Stimulated activated CD8-positive, alpha-beta memory T cell treated with anti-CD3 and anti-CD28 coated beads, Interleukin-7, amount 100 ng/mL, for 4 hours (primary cell): ENCODE measurements around the gene FBXL17.
"Not testable (repeated sequence)": the region's sequence is repeated elsewhere in the genome, so short reads cannot be mapped to it uniquely, and the experiment has no call there.

Experiments
- DNase-seq, 2 donors: peaks; one replicate each; pipeline ENCODE4 v3.0.0-alpha.2; 2020; ENCODE audit warnings: low read depth in 2 of 2

FBXL17 gene

DNA sequence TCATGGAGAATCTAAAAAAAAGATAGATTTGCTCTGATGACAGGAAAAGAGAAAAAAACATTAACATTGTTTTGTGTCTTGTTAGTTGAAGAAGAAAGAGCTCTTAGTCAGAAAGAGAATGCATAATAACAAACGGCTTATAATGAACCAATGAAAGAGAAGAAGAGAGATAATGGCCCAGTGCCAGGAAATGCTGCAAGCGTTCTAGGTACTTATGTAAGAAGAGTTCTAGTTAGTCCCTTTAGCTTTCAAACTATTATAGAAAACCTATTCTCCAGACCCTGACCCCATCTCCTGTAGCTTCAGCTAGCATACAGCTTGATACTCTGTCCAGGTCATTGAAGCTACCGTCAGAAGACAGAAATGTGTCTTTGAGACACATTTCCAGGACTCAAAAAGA lies 70.2 kb downstream of the FBXL17 start:
- DNase-seq: no peak

GRCh38 chr5:108303611-108304010 lies 78.3 kb downstream of the FBXL17 start:
- DNase-seq: no peak

GRCh38 chr5:108303086-108303485 lies 78.8 kb downstream of the FBXL17 start:
- DNase-seq: no peak

GRCh38 chr5:108297042-108297601 lies 84.8 kb downstream of the FBXL17 start:
- DNase-seq: no peak

DNA sequence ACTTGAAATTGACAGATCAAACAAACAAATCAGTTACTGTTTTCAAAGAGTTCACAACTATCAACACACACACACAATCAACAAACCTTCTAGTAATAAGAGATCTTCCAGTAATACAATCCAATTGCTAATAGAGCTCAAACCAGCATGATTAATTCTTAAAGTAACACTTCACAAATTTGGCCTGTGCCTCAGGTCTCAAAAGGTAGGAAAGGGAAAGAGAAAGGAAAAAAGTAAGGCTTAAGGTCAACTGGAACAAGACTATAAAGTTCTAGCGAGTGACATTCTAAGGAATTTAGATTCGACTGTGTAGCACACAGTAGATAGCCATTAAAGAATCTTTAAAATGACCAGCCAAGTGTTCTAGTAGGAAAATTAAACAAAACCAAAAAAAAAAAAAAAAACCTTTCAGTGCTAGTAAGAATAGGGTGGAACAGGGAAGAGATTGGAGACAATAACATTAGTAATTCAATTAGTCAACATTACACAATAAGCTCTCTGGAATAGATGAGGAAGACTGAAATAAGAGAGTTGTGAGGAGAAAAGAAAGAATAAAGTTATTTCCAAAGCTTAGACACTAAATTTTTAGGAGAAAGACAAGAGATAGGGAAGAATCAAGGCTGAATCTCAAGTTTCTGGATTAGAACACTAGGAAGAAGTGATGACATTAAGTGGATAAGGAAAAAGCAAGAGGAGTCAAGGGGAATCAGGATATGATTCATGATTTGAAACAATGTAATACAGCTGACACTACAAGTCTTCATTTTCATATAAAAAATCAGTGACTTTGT lies 86.1 kb downstream of the FBXL17 start:
- DNase-seq: no peak

GRCh38 chr5:108280960-108281569 lies 100.8 kb downstream of the FBXL17 start:
- DNase-seq: no peak

GRCh38 chr5:108280248-108280647 lies 101.7 kb downstream of the FBXL17 start:
- DNase-seq: no peak

- DNase-seq: no peak
Observed at GRCh38 chr5:108278285-108279240, 103.3 kb downstream of the FBXL17 start.

- no peak for DNase-seq
Observed at GRCh38 chr5:108276187-108277050, 105.5 kb downstream of the FBXL17 start.

DNA sequence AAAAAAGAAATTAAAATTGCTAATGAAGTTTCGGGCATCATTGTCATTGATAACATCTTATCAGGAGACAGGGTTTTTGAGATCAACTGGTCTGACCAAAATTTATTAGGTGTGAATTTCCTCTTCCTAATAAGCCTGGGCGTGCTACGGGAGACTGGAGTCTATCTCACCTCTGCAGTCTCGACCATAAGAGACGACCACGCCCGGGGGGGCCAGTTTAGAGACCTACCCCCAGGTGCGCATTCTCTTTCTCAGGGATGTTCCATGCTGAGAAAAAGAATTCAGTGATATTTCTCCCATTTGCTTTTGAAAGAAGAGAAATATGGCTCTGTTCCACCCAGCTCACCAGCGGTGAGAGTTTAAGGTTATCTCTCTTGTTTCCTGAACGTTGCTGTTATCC lies 107.8 kb downstream of the FBXL17 start:
- DNase-seq: not testable (repeated sequence)

GRCh38 chr5:108271127-108271526 lies 110.8 kb downstream of the FBXL17 start:
- DNase-seq: no peak

DNA sequence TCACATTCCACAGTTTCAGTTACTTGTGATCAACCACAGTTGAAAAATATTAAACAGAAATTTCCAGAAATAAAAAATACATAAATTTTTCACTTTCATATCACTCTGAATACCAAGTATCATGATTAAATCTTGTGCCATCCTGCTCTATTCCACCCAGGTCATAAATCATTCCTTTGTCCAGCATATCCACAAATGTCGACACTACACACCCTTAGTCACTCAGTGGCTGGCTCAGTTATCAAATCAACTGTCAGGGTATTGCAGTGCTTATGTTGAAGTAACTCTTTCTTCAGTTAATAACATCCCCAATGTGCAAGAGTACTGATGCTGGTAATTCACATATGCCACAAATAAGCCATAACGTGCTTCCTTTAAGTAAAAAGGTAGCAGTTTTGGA lies 115.7 kb downstream of the FBXL17 start:
- no peak for DNase-seq

DNA sequence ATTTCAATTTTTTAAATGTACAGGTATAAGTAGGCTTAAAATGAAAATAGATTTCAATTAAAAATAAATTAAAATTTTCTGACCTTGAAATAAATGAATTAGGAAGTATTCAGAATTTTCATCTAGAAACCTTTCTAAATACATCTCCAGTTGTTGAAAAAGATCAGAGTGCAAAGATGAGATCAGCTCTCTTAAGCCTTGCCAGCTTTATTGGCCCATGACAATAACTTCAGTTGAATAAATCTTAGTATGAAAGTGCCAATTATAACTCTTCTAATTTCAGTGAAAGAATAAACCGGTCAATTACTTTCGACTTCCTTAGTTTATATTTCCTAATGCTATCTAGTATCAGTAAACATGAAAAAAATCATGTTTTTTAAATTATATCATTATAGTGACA lies 117.4 kb downstream of the FBXL17 start:
- no peak for DNase-seq

- DNase-seq: no peak
Observed at GRCh38 chr5:108263338-108263737, 118.6 kb downstream of the FBXL17 start.

DNA sequence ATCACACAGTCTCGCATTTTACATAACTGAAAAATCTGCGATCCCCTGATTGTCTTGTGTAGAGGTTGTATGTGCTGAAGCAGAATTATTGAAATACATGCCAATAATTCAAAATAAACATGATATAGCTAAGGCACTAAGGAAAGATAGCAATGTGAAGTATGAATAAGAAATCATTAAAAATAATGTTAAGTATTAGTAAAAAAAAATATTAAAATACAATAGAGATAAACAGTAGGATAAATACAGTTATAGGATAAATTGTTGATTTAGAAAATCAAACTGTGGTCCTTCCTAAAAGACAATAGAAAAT lies 121.1 kb downstream of the FBXL17 start:
- no peak for DNase-seq

GRCh38 chr5:108260117-108260857 lies 121.6 kb downstream of the FBXL17 start:
- peak; percentile 29 to 34 for DNase-seq

GRCh38 chr5:108259306-108259705 lies 122.6 kb downstream of the FBXL17 start:
- no peak for DNase-seq

GRCh38 chr5:108257996-108258395 lies 123.9 kb downstream of the FBXL17 start:
- no peak for DNase-seq

GRCh38 chr5:108255468-108255867 lies 126.4 kb downstream of the FBXL17 start:
- DNase-seq: no peak

- DNase-seq: no peak
Observed at GRCh38 chr5:108251350-108251749, 130.5 kb downstream of the FBXL17 start.
